ENCODE data around the gene OTULINL.

The OTULINL gene

GRCh38 chr5:14577079-14577725 is 4.4 kb upstream of the OTULINL start:
- ATAC-seq = no peak

- no peak for ATAC-seq
Measured at GRCh38 chr5:14577971-14578370, 3.6 kb upstream of the OTULINL start.

- no peak for ATAC-seq
Measured at GRCh38 chr5:14579246-14579645, 2.3 kb upstream of the OTULINL start.

- ATAC-seq = no peak
Measured at GRCh38 chr5:14579731-14580397, 1.7 kb upstream of the OTULINL start.

GRCh38 chr5:14580398-14581034 is 1.1 kb upstream of the OTULINL start:
- no peak for ATAC-seq

GRCh38 chr5:14581891-14582796 is 552 bp downstream of the OTULINL start:
- peak; percentile 85 to 87 for ATAC-seq

GRCh38 chr5:14582797-14583137 is 1.2 kb downstream of the OTULINL start:
- no peak for ATAC-seq

- ATAC-seq = no peak
Measured at GRCh38 chr5:14584848-14585247, 3.3 kb downstream of the OTULINL start.

- no peak for ATAC-seq
Measured at GRCh38 chr5:14587150-14587549, 5.6 kb downstream of the OTULINL start.

GRCh38 chr5:14588145-14588544 is 6.6 kb downstream of the OTULINL start:
- no peak for ATAC-seq

GRCh38 chr5:14588758-14589543 is 7.4 kb downstream of the OTULINL start:
- no peak for ATAC-seq

GRCh38 chr5:14590949-14591348 is 9.4 kb downstream of the OTULINL start:
- no peak for ATAC-seq

GRCh38 chr5:14591548-14591947 is 10.0 kb downstream of the OTULINL start:
- no peak for ATAC-seq

- ATAC-seq = peak; percentile 41 to 53
Measured at GRCh38 chr5:14593326-14594021, 11.9 kb downstream of the OTULINL start.

GRCh38 chr5:14594378-14595074 is 12.9 kb downstream of the OTULINL start:
- no peak for ATAC-seq

GRCh38 chr5:14595189-14595588 is 13.6 kb downstream of the OTULINL start:
- peak; percentile 53 to 62 for ATAC-seq

GRCh38 chr5:14595891-14596290 is 14.3 kb downstream of the OTULINL start:
- ATAC-seq = no peak

GRCh38 chr5:14597080-14597479 is 15.5 kb downstream of the OTULINL start:
- ATAC-seq = peak; percentile 25 to 34

GRCh38 chr5:14598225-14598624 is 16.6 kb downstream of the OTULINL start:
- no peak for ATAC-seq

GRCh38 chr5:14599476-14600127 is 18.0 kb downstream of the OTULINL start:
- ATAC-seq = peak in 1 of 2 donors; percentile 34

Data from activated CD4-positive, CD25-positive, alpha-beta regulatory T cell treated with anti-CD3 and anti-CD28 coated beads, Interleukin-2, amount 50 U/mL, for 24 hours (primary cell).